GM12892 (cell line): Measurements from ENCODE around the gene PODXL.

Experiments used
- POLR2A ChIP-seq: IDR thresholded peaks from 2 replicates; pipeline ENCODE4 v1.6.1; 2011; ENCODE audit warnings: low read depth, low read length, control low read depth
- POLR2AphosphoS5 ChIP-seq: IDR thresholded peaks from 2 replicates; pipeline ENCODE4 v1.6.1; 2011; ENCODE audit warnings: low read depth, low read length, control low read depth
- TAF1 ChIP-seq: IDR thresholded peaks from 2 replicates; pipeline ENCODE4 v1.6.1; 2011; ENCODE audit warnings: low read depth, mild to moderate bottlenecking, control low read depth, low read length, borderline replicate concordance

DNA sequence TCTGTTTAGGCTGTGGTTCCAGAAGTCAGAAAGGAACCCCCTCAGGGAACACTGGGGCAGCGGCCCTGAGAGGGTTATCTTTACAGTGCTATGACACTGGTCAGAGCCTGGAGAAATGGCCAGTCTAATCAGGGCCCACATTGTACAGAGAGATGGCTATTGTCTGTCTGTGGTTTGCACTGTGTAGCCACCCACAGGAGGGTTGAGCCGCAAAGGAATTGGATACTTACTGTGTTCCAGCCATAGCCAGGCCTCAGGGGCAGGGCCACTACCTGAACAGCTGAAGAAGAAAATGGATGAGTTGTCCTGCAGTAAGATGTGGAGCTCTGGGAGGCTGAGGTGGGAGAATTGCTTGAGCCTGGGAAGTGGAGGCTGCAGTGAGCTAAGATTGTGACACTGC is 47.5 kb upstream of the PODXL start:
- TF ChIP-seq POLR2A (no peak), POLR2AphosphoS5 (no peak), TAF1 (no peak)
